HG02884 (cell line): ENCODE data around the gene SDHB.

Source experiments
- ATAC-seq: cut with Tn5 transposase; IDR thresholded peaks from one replicate; pipeline ENCODE4 v1.9.1; 2021; ENCODE audit warnings: mild to moderate bottlenecking, moderate library complexity; ENCODE audit not compliant: unreplicated experiment

The SDHB gene

DNA sequence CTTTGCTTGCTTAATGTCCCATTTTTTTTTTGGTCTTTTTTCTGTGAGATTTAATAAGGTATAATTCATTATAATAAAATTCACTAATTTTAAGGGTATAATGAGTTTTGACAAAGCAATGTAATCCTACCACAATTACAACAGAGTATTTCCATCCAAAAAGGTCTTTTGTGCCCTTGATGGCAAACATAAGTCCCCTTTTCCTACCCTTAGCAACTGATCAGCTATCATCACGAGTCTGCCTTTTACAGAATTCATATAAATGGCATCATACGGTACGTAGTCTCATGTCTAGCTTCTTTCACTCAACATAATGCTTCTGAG lies 7.5 kb downstream of the SDHB start:
- ATAC-seq = no peak

DNA sequence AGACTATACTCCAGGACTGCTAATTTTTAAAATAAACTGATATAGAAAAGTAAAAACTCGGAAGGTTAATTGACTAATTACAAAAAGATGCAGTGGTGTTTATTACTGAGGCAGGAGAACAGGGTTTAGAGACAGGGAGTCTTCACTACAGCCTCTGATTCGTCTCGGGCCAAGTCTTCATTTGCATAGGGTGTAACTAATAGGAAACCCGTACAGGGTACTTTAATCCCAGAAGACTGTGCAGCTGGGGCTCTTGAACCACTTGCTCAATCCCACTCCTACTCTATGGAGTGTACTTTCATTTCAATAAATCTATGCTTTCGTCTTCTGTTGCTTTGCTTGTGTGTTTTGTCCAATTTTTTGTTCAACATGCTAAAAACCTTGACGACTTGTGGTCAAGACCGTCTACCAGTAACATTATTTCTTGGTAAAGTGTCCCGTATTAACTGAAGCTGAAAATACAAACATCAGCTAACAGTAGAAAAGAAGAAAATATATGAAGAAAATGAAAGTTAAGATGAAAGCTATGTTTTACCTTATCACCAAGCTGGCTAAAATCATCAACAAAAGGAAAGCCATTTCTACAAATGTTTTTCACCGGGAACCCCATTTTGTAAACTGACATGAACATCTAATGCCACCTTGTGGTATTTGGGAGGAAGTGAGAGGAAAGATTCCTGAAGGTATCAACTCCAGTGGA lies 8.0 kb downstream of the SDHB start:
- ATAC-seq = no peak

DNA sequence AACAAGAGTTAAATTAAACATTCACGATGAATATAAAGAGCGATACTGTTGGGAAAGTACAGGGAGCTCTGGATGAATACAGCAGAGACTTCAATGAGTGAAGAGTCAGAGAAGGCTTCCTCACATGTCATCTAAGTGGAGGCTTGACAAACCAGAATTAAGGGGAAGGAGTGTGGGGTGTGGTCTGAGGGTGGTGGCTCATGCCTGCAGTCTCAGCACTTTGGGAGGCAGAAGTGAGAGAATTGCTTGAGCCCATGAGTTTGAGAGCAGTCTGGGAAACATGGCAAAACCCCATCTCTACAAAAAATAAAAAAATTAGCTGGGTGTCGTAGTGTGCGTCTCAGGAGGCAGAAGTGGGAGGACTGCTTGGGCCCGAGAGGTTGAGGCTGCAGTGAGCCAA lies 8.7 kb downstream of the SDHB start:
- no peak for ATAC-seq

DNA sequence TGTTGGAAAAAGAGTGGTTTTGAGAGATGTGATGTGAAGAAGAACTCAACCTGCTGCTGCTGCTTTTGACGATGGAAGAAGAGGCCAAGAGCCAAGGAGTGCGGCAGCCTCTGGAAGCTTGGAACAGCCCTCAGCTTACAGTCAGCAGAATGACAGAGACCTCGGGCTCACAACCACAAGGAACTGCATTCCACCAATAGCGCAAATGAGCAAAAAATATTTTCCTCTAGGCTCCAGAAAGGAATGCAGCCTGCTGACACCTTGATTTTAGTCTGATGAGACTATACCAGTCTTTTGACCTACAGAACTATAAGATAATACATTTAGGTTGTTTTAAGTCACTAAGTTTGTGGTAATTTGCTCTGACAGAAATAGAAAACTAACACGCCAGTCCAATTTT lies 10.2 kb downstream of the SDHB start:
- ATAC-seq = no peak

DNA sequence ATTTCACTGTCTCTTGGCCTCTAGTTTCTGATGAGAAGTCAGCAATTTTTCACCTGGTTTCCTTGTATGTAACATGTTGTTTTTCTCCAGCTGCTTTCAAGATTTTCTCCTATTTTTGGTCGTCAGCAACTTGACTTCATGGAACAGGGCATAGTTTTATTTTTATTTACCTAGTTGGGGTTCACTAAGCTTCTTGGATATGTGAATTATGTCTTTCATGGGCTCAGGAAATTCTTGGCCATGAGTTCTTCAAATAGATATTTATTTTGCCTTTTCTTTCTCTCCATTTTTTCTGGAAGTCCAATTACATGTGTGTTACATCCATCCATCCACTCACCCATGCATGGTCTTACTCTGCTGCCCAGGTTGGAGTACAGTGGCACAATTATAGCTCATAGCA lies 13.7 kb downstream of the SDHB start:
- ATAC-seq = no peak

DNA sequence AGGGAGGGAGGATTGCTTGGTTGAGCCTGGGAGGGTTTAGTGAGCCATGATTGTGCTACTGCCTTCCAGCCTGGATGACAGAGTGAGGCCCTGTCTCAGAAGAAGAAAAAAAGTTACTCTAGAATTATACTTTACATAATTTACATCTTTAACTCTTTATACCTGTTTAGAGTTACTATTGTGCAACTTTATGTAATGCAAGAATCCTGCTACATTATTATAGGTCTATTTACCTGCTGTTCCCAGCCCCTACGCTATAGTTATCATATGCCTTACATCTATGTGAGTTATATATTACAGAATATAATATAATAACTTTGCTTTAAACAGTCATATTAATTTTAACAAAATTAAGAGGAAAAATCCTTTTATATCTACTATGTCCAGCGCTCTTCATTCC lies 14.3 kb downstream of the SDHB start:
- no peak for ATAC-seq

DNA sequence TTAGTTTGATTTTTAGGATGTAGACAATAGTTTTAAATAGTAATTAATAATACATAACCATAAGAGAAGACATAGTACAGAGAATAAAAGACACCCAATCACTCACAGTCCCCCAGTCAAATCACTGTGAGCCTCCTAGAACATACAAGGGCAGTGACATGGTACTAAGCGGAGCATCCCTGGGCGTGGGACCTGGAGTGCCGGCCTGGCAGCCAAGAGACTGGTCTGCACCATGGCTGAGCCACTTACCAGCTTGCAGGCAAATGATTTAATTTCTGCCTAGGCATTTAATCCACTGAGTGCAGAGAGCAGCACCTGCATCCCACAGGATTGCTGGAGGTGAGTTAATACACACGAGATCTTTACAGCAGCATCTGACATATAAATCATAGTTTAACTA lies 20.4 kb downstream of the SDHB start:
- ATAC-seq = no peak

DNA sequence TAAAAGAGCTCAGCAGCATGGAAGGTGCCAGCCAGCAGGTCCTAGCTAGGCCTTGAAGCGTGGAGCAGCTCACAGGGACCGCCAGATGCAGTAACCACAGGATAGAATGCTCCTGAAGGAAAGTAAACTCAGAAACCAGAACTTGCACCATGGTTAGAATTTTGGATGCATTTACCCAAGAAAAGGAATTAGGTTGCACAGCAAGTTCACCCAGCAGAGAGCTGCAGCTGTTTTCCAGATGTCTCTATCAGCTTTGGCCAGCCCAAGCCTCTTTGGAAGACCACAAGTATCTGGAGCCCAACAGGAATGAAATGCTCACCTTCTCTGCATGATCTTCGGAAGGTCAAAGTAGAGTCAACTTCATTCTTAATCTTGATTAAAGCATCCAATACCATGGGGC lies 21.1 kb downstream of the SDHB start:
- ATAC-seq = no peak

DNA sequence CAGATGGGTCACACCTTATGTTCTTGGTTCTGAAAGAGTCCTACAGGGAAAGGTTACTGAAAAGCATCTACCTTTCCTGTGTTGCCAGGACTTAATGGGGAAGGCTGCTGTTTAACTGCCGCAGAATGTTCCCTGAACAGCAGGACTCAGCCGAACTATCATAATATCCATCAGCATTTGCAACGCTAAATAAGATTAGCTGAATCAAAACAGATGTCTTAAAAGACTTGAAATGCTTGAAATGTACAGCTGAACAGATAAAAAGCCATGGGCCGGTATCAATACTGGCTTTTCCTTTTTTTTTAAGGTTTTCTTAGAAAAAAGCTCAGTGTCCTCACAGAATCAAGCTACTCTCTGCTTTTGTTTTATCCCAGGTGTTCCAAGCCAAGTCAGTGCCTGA lies 22.4 kb downstream of the SDHB start:
- no peak for ATAC-seq

DNA sequence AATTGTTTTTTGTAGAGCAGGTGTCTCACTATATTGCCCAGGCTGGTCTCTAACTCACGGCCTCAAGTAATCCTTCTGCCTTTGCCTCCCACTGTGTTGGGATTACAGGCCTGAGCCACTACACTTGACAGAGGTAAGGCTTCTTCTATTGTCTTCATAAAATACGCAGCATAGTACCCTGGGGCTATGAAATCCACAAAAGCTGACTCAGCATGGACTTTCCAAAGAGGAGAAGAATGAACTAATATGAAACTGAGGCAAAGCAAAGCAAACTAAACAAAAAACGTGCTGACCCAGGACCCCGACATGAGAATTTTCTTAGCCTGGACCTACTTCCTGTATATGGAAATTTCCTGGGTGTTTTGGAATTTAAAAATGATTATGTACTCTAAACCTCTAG lies 23.6 kb downstream of the SDHB start:
- no peak for ATAC-seq

DNA sequence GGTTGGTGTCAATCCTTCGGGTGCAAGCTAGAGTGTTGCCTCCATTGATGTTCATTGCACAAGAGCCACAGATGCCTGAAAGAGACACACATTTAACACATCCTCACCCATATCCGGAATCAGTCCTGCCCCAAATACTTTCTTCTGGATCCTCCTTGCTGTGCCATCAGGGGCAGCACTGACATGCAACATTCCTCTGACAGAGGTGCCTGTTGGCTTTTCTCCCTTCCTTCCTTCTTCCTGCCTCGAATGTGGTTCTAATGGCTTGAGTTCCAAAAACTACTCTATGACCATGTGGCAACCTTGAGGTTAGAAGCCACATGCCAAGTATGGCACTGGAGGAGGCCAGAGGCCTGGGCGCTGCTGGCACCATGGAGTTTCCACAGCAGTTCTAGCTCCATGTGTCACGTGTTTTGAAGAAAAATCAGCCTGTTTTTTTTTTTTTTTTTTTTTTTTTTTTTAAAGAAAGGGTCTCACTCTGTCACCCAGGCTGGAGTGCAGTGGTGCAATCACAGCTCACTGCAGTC lies 25.1 kb downstream of the SDHB start:
- no peak for ATAC-seq

DNA sequence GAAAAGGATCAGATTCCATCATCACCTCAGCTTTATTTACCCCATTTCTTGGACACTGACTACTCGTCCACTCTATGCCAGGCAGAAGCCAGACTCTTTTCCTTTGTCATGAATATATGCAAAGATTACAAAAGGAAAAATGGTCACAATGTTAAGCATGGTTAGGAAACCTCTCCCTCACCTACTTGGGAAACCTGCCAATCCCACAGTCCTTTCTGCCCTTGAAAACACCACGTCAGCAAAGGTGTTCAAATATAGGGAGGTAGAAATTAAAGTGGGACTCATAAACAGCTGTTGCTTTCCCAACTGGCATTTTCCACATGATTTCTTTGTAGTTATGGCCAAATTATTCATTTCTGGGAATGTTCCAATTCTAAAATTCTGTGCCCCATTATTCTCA lies 25.9 kb downstream of the SDHB start:
- ATAC-seq = no peak

DNA sequence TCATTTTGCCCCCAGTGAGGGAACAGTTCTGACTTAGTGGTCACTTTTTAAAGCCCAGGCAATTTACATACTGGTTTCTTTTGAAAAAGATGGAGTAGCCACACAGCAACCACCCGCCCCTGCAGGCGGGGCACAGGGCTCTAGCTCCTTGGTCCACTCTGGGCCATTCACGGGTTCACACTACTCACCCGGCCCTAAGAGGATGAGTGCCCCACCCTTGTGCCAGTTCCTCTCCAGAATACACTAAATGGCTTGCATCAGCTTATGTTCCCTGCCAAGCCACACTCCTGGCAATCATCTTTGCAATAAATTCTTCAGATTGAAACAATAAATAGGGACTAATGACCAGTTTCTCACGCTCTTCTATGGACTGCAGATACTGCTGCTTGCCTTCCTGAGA lies 26.4 kb downstream of the SDHB start:
- ATAC-seq = no peak

DNA sequence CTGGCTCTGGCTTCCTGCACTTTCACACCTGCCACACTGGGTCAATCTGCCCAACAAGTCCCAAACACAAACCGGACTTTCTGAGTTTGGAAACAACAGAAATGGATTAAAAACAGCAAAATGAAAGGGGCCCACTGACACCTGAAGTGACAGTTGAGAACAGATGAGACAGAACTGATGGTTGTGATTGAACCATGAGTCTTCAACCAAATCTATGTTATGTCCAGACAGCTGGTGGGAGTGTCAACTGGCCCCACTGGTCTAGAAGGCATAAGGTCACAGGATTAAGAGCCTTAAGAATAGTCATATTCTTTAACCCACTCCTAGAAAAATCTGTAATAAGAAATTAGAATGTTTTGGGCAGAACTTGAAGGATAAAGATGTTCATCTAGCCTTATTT lies 29.1 kb downstream of the SDHB start:
- ATAC-seq = no peak

DNA sequence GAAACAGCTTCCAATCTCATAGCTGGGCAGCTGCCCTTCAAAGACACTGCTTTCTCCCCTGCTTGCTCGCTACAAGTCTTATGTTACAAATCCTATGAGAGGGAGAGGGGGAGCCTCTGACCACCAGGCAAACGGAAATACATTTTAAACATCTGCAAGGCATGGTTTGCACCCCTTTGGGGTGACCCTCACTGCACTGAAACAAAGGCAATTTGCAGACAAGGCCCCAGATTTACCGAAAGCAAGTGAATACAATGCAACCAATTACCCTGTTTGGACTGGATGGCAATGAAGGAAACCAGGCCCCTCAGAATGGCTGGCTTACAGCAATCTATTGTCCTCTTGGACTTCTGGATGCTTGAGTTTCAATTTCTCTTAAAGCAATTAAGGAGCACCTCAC lies 30.3 kb downstream of the SDHB start:
- ATAC-seq = no peak

DNA sequence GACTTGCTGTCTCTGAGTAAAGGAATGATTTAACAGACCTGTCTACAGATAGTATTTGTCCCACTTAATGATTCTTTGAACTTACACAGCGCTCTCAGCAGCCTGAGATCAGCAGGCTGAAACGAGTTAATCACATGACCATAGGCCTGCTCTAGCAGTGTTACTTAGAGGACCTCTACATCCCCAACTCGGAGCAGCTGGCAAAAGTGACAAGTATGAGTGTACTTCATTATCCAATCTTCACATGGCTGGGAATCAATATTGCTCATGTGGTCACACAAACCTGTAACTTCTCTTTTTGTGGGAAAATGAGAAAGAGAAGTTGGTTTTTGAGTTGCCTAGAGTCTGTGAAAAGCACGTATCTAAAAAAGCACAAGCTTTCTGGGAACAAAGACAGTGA lies 30.7 kb downstream of the SDHB start:
- ATAC-seq = no peak

DNA sequence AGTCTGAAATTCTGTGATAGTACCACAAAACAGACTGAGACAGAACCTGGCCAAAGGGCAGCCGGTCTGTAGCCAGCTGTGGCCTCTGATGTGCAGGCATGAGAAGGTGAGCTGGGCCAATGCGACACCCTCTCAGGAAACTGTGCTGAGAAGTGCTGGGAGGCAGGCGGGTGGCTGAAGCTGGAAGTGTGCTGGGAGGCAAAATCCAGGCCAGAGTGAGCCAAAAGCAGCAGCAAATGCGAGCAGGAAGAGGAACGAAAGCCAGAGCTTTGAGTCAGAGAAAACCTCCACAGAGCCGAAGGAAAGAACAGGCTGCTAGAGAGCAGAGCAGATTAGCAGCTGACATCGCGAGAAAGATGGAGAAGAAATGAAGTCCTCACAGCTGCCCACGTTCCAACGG lies 31.9 kb downstream of the SDHB start:
- no peak for ATAC-seq

DNA sequence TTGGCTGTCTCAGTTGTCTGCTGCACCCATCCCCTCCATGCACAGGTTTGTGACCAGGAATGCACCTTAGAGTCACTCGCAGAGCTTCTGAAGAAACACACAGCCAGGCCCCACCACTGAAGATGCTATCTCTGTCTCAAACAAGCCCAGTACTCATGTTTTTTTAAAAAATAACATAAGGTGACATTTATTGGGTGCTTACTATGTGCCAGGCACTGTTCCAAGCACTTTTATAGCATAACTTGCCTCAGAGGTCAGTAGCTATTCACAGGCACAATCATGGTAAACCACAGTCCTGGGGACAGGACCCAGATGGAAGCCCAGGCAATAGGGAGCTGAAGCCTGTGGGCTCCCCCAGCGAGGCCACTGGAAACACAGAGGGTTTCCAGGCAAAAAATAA lies 33.3 kb downstream of the SDHB start:
- ATAC-seq = no peak

DNA sequence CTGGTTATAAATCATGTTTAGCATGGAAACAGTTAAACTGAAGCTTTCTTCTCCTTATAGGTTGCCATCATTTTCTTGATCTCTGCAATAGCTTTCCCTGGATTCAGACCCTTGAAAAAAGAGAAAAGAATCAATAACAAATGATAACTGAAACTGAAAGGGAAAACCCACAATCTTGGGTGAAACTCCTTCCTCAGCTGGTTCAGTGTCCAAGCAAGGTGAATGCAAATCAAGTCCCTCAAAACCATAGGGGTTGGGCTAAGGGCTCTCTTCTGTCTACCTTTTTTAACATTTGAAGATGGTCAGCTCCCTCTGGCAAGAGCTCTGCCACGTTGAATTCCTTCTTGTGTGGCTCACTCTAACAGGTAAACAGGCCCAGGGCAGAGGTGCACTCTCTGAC lies 35.0 kb downstream of the SDHB start:
- no peak for ATAC-seq

DNA sequence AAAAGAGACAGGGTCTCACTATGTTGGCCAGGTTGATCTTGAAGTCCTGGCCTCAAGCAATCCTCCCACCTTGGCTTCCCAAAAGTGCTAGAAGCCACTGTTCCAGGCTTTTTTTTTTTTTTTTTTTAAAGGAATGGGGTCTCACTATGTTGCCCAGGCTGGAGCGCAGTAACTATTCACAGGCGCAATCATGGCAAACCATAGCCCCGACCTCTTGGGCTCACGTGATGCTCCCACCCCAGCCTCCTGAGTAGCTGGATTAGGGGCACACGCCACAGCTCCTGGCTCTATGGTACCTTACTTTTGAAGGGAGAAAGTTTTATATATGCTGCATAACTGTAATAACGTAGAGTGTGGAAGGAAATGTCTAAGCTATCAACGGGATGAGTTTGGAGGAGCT lies 36.4 kb downstream of the SDHB start:
- no peak for ATAC-seq

DNA sequence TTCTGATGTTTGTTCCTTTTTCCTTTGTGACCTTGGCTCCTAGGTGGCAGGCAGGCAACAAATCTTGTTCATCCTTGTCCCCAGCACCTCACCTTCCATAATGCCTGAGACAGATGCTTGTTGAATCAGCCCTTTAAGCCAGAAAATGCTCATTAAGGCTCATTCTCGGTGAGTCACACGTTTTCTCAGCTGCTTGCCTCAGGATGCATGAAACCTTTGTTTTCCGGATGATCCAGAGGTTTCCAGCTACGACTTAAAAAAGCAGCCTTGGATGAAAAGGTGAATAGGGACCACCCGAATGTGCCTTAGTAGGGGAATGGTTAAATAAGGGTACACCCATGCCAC lies 37.5 kb downstream of the SDHB start:
- no peak for ATAC-seq

DNA sequence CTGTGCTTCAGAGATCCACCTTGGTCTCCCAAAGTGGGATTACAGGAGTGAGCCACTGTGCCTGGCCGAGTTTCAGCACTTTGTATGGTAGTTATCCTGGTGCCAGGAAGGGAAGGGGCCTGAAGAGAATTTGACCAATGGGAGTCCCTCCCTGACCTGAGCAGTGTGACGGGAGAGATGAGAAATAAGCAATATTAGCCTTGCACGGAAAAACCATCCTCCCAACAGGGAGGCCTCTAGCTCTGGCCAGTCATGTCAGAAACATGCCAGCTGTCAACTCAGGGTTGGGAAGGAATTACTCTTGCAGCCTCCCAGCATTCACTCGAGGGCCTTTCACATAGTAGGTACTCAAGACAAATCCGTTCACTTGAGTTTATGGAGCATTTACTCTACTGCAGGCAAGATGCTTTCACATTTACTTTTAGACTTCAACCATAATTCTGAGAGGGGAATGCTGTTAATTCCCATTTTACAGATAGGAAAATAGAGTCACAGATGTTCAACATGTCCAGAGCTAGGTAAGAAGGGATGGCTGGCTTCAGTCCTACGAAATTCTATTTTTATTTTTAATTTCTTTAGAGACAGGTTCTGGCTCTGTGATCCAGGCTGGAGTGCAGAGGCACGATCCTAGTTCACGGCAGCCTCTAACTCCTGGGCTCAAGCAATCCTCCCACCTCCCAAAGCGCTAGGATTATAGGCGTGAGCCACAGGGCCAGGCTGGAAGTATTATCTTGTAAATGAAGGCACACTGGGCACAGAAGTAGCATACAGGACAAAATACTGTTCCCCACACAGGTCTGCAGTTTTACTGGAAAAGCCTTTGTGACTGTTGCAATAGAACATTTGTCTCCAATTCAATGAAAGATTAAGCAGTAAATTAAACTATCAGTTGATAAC lies 38.9 kb downstream of the SDHB start:
- ATAC-seq = no peak
